PC-3 (cell line): ENCODE measurements around the gene OR8H2. TPM values are rescaled to one million over a fixed set of nuclear protein-coding genes. Genes with fewer than 3 reads are reported as not detected.

ENCODE experiments used
- ATAC-seq: fragments of 200-7000 bp; cut with Tn5 transposase; 2 replicates; pipeline ENCODE4 v1.9.1; 2020; ENCODE audit warnings: mild to moderate bottlenecking, moderate library complexity
- BruUV-seq: library from RNA; stranded (reverse); fragments of 400-500 nt; replicated peaks from 2 replicates; lab custom pipeline; 2021; lab: Mats Ljungman, UMichigan
- CTCF ChIA-PET: fragments of 300-600 bp; sonication (Branson Sonifier 250); formaldehyde crosslinking; loops from one replicate; lab custom pipeline; 2022; ENCODE audit warnings: antibody characterized with exemption; lab: Charles Lee
- POLR2A ChIA-PET: fragments of 300-600 bp; sonication (Branson Sonifier 250); formaldehyde crosslinking; loops from one replicate; lab custom pipeline; 2022; ENCODE audit warnings: antibody characterized with exemption; ENCODE audit not compliant: unreplicated experiment; lab: Charles Lee
- DNase-seq: peaks from one replicate; pipeline ENCODE4 v3.0.0-alpha.2; 2015
- H2AFZ ChIP-seq: fragments of 300-600 bp; sonication (generic); 2 replicates; pipeline ENCODE4 v1.6.0; 2016; ENCODE audit warnings: antibody characterized with exemption, low read length
- H3F3A ChIP-seq: fragments of 300-600 bp; sonication (generic); one replicate; pipeline ENCODE4 v1.6.0; 2017; ENCODE audit warnings: antibody characterized with exemption, low read length, control low read depth, mild to moderate bottlenecking; ENCODE audit not compliant: unreplicated experiment
- H3K27ac ChIP-seq: fragments of 300-600 bp; sonication (generic); 2 replicates; pipeline ENCODE4 v1.5.1; 2016; ENCODE audit warnings: mild to moderate bottlenecking, low read length
- H3K27me3 ChIP-seq: fragments of 300-600 bp; sonication (generic); 2 replicates; pipeline ENCODE4 v1.6.1; 2016; ENCODE audit warnings: low read length, mixed read lengths
- H3K36me3 ChIP-seq: fragments of 300-600 bp; sonication (generic); 2 replicates; pipeline ENCODE4 v1.6.1; 2016; ENCODE audit warnings: low read depth, mixed run types, low read length, mixed read lengths
- H3K4me1 ChIP-seq: fragments of 300-600 bp; sonication (generic); 2 replicates; pipeline ENCODE4 v1.5.1; 2016; ENCODE audit warnings: low read length; ENCODE audit not compliant: insufficient read depth
- H3K4me2 ChIP-seq: fragments of 300-600 bp; sonication (generic); 2 replicates; pipeline ENCODE4 v1.6.0; 2016; ENCODE audit warnings: low read length
- H3K4me3 ChIP-seq: fragments of 300-600 bp; sonication (generic); 2 replicates; pipeline ENCODE4 v1.5.1; 2016; ENCODE audit warnings: mild to moderate bottlenecking, low read length, mixed read lengths
- H3K79me2 ChIP-seq: fragments of 300-600 bp; sonication (generic); 2 replicates; pipeline ENCODE4 v1.6.1; 2017; ENCODE audit warnings: low read length, mixed read lengths
- H3K9ac ChIP-seq: fragments of 300-600 bp; sonication (generic); 2 replicates; pipeline ENCODE4 v1.6.0; 2016; ENCODE audit warnings: mild to moderate bottlenecking, low read length
- H3K9me2 ChIP-seq: fragments of 300-600 bp; sonication (generic); replicated peaks from 2 replicates; pipeline ENCODE4 v1.6.1; 2016; ENCODE audit warnings: mixed run types, low read length, mixed read lengths
- H3K9me3 ChIP-seq: fragments of 300-600 bp; sonication (generic); 2 replicates; pipeline ENCODE4 v1.6.1; 2016; ENCODE audit warnings: low read length, mixed read lengths
- H4K20me1 ChIP-seq: fragments of 300-600 bp; sonication (generic); 2 replicates; pipeline ENCODE4 v1.6.1; 2016; ENCODE audit warnings: low read length, mixed read lengths
- EZH2 ChIP-seq: fragments of 300-600 bp; sonication (generic); IDR thresholded peaks from one replicate; pipeline ENCODE4 v1.6.1; 2017; ENCODE audit warnings: antibody characterized with exemption, mild to moderate bottlenecking, low read length; ENCODE audit not compliant: unreplicated experiment
- EZH2phosphoT487 ChIP-seq: fragments of 300-600 bp; sonication (generic); IDR thresholded peaks from 2 replicates; pipeline ENCODE4 v1.6.1; 2018; ENCODE audit warnings: mild to moderate bottlenecking, antibody characterized with exemption, low read length, borderline replicate concordance
- intact Hi-C: fragments of 100-400 bp; cut with micrococcal nuclease; formaldehyde crosslinking; loops from 2 replicates; pipeline ENCODE4 v1.9.0; 2023
- total RNA-seq: library from RNA; depleted of rRNA; stranded (reverse); fragments of >200 nt; gene quantifications from 2 replicates; pipeline ENCODE4 v1.2.3, GENCODE V29; 2014
- TF ChIP-seq, protein P1 (sequence below): fragments of 300-600 bp; sonication (generic); conservative IDR thresholded peaks from 2 replicates; pipeline ENCODE4 v1.5.1; 2017; ENCODE audit warnings: antibody characterized with exemption, low read depth, mild to moderate bottlenecking, low read length

OR8H2 gene
- total RNA-seq, 1 experiment from 2014 or later: not detected

DNA sequence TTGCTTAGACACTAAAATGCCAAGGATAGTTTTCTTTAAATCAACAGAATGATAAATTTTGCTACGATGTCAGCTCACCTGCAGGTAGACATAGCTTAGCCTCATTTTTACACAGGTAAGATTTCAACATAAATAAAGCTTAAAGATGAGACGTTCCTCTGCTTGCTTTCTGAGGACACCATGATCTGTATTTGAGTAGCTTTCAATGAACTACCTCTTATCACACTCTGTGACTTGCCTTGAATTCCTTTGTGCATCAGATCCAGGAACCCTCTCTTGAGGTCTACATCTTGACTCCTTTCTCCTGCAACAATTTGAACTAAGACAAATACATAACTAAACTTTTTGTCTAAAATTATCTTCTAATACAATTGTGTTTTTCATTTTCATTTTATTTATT lies 36.5 kb upstream of the OR8H2 start:
- no peaks in the 10 kb centered on the region for H3K9me2 ChIP-seq
- H3K27me3 ChIP-seq: no peaks in the 10 kb centered on the region
- no peaks in the 10 kb centered on the region for H4K20me1 ChIP-seq
- no TSS peak for BruUV-seq
- H3K79me2 ChIP-seq: no peaks in the 10 kb centered on the region
- no peak overlapping the region for H2AFZ ChIP-seq
- H3K9ac ChIP-seq: no peak overlapping the region
- 0 out of 2 replicates have a peak, but pooled peaks cover 21% of the 10 kb centered on the region for H3K9me3 ChIP-seq
- no peak overlapping the region for H3K27ac ChIP-seq
- ATAC-seq: no peak
- H3K4me3 ChIP-seq: no peak overlapping the region
- DNase-seq: no peak
- H3K36me3 ChIP-seq: no peaks in the 10 kb centered on the region
- intact Hi-C loops: no loop called here
- H3K4me1 ChIP-seq: no peaks in the 10 kb centered on the region
- POLR2A ChIA-PET: no interaction called here
- TF ChIP-seq EZH2 (no peak), EZH2phosphoT487 (no peak)
- TF ChIP-seq, protein P1, sequence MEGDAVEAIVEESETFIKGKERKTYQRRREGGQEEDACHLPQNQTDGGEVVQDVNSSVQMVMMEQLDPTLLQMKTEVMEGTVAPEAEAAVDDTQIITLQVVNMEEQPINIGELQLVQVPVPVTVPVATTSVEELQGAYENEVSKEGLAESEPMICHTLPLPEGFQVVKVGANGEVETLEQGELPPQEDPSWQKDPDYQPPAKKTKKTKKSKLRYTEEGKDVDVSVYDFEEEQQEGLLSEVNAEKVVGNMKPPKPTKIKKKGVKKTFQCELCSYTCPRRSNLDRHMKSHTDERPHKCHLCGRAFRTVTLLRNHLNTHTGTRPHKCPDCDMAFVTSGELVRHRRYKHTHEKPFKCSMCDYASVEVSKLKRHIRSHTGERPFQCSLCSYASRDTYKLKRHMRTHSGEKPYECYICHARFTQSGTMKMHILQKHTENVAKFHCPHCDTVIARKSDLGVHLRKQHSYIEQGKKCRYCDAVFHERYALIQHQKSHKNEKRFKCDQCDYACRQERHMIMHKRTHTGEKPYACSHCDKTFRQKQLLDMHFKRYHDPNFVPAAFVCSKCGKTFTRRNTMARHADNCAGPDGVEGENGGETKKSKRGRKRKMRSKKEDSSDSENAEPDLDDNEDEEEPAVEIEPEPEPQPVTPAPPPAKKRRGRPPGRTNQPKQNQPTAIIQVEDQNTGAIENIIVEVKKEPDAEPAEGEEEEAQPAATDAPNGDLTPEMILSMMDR: no peak
- no peaks in the 10 kb centered on the region for H3F3A ChIP-seq
- CTCF ChIA-PET: no interaction called here
- H3K4me2 ChIP-seq: no peak overlapping the region

DNA sequence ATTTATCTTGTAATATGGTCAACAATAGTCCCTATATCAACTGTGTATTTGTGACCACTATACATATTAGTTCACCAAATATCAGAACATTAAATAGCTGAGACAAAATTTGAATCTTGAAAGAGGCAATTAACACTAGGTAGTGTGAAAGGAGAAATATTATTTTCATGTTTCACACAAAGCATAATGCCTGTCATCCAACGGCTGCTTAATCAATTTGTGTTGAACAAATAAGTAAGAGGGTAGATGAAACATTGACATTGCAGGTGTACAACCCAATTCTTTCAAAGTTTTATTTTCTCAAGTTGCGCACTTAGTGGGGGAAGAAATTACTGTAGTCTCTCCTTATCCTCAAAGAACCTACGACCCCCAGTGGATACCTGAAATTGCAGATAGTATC lies 13.8 kb upstream of the OR8H2 start:
- Histone ChIP-seq H3K36me3 (no peaks in the 10 kb centered on the region), H4K20me1 (no peaks in the 10 kb centered on the region), H3F3A (no peaks in the 10 kb centered on the region), H3K4me2 (no peak overlapping the region), H3K27ac (no peak overlapping the region), H3K4me1 (no peaks in the 10 kb centered on the region), H3K9me2 (no peaks in the 10 kb centered on the region), H3K27me3 (no peaks in the 10 kb centered on the region), H3K9me3 (no peaks in the 10 kb centered on the region; the same call in none of the 2 replicates), H3K79me2 (no peaks in the 10 kb centered on the region), H3K4me3 (no peak overlapping the region), H3K9ac (no peak overlapping the region), H2AFZ (no peak overlapping the region)
- ATAC-seq (no peak), DNase-seq (no peak)
- TF ChIP-seq, protein P1: no peak
- no peak for TF ChIP-seq EZH2
- TF ChIP-seq EZH2phosphoT487: no peak
- intact Hi-C loops: no loop called here
- BruUV-seq: no TSS peak
- CTCF ChIA-PET: no interaction called here
- POLR2A ChIA-PET: no interaction called here

DNA sequence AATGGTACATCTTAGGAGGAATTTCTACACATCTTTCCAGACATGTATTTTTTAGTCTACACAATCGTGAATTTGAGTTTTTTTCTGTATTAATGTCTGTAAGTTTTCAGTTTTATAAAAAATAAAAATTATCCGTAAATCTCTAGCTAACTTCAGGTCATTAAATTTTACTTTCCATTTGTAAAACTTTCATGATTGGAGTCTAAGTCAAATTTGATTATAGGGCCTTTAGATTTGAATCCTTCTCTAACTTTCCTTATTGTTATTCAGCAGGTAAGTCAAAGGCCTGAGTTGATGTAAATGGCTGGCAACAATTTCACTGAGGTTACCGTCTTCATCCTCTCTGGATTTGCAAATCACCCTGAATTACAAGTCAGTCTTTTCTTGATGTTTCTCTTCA lies 10.5 kb upstream of the OR8H2 start, which contains the start of gene OR8I2:
Gene OR8I2, plus strand, starts transcription at position 301 of the 400 bp plus-strand sequence. Its CDS starts 0 bp downstream, at position 301.
- no peaks in the 10 kb centered on the region for H3K9me2 ChIP-seq
- H3K27me3 ChIP-seq: no peaks in the 10 kb centered on the region
- no peaks in the 10 kb centered on the region for H3K79me2 ChIP-seq
- H3F3A ChIP-seq: no peaks in the 10 kb centered on the region
- H3K4me2 ChIP-seq: no peak within 1 kb of the TSS
- ChIA-PET POLR2A (no interaction called here), CTCF (no interaction called here)
- no peak within 1 kb of the TSS for H3K27ac ChIP-seq
- no TSS peak for BruUV-seq
- no peaks in the 10 kb centered on the region; the same call in none of the 2 replicates for H3K9me3 ChIP-seq
- intact Hi-C loops: no loop called here
- H2AFZ ChIP-seq: no peak within 1 kb of the TSS
- TF ChIP-seq EZH2: no peak
- TF ChIP-seq, protein P1: no peak
- no peak within 1 kb of the TSS for H3K9ac ChIP-seq
- H3K4me1 ChIP-seq: no peaks in the 10 kb centered on the region
- ATAC-seq (no peak), DNase-seq (no peak)
- no peak within 1 kb of the TSS for H3K4me3 ChIP-seq
- no peaks in the 10 kb centered on the region for H4K20me1 ChIP-seq
- H3K36me3 ChIP-seq: no peaks in the 10 kb centered on the region
